PC-3 (cell line): ENCODE measurements around the gene GXYLT1. TPM values are rescaled to one million over a fixed set of nuclear protein-coding genes. Genes with fewer than 3 reads are reported as not detected.

Source experiments
- ATAC-seq: fragments of 200-7000 bp; cut with Tn5 transposase; 2 replicates; pipeline ENCODE4 v1.9.1; 2020; ENCODE audit warnings: mild to moderate bottlenecking, moderate library complexity
- BruUV-seq: library from RNA; stranded (reverse); fragments of 400-500 nt; replicated peaks from 2 replicates; lab custom pipeline; 2021; lab: Mats Ljungman, UMichigan
- CTCF ChIA-PET: fragments of 300-600 bp; sonication (Branson Sonifier 250); formaldehyde crosslinking; loops from one replicate; lab custom pipeline; 2022; ENCODE audit warnings: antibody characterized with exemption; lab: Charles Lee
- POLR2A ChIA-PET: fragments of 300-600 bp; sonication (Branson Sonifier 250); formaldehyde crosslinking; loops from one replicate; lab custom pipeline; 2022; ENCODE audit warnings: antibody characterized with exemption; ENCODE audit not compliant: unreplicated experiment; lab: Charles Lee
- DNase-seq: peaks from one replicate; pipeline ENCODE4 v3.0.0-alpha.2; 2015
- H2AFZ ChIP-seq: fragments of 300-600 bp; sonication (generic); 2 replicates; pipeline ENCODE4 v1.6.0; 2016; ENCODE audit warnings: antibody characterized with exemption, low read length
- H3F3A ChIP-seq: fragments of 300-600 bp; sonication (generic); one replicate; pipeline ENCODE4 v1.6.0; 2017; ENCODE audit warnings: antibody characterized with exemption, low read length, control low read depth, mild to moderate bottlenecking; ENCODE audit not compliant: unreplicated experiment
- H3K27ac ChIP-seq: fragments of 300-600 bp; sonication (generic); 2 replicates; pipeline ENCODE4 v1.5.1; 2016; ENCODE audit warnings: mild to moderate bottlenecking, low read length
- H3K27me3 ChIP-seq: fragments of 300-600 bp; sonication (generic); 2 replicates; pipeline ENCODE4 v1.6.1; 2016; ENCODE audit warnings: low read length, mixed read lengths
- H3K36me3 ChIP-seq: fragments of 300-600 bp; sonication (generic); 2 replicates; pipeline ENCODE4 v1.6.1; 2016; ENCODE audit warnings: low read depth, mixed run types, low read length, mixed read lengths
- H3K4me1 ChIP-seq: fragments of 300-600 bp; sonication (generic); 2 replicates; pipeline ENCODE4 v1.5.1; 2016; ENCODE audit warnings: low read length; ENCODE audit not compliant: insufficient read depth
- H3K4me2 ChIP-seq: fragments of 300-600 bp; sonication (generic); 2 replicates; pipeline ENCODE4 v1.6.0; 2016; ENCODE audit warnings: low read length
- H3K4me3 ChIP-seq: fragments of 300-600 bp; sonication (generic); 2 replicates; pipeline ENCODE4 v1.5.1; 2016; ENCODE audit warnings: mild to moderate bottlenecking, low read length, mixed read lengths
- H3K79me2 ChIP-seq: fragments of 300-600 bp; sonication (generic); 2 replicates; pipeline ENCODE4 v1.6.1; 2017; ENCODE audit warnings: low read length, mixed read lengths
- H3K9ac ChIP-seq: fragments of 300-600 bp; sonication (generic); 2 replicates; pipeline ENCODE4 v1.6.0; 2016; ENCODE audit warnings: mild to moderate bottlenecking, low read length
- H3K9me2 ChIP-seq: fragments of 300-600 bp; sonication (generic); replicated peaks from 2 replicates; pipeline ENCODE4 v1.6.1; 2016; ENCODE audit warnings: mixed run types, low read length, mixed read lengths
- H3K9me3 ChIP-seq: fragments of 300-600 bp; sonication (generic); 2 replicates; pipeline ENCODE4 v1.6.1; 2016; ENCODE audit warnings: low read length, mixed read lengths
- H4K20me1 ChIP-seq: fragments of 300-600 bp; sonication (generic); 2 replicates; pipeline ENCODE4 v1.6.1; 2016; ENCODE audit warnings: low read length, mixed read lengths
- EZH2 ChIP-seq: fragments of 300-600 bp; sonication (generic); IDR thresholded peaks from one replicate; pipeline ENCODE4 v1.6.1; 2017; ENCODE audit warnings: antibody characterized with exemption, mild to moderate bottlenecking, low read length; ENCODE audit not compliant: unreplicated experiment
- EZH2phosphoT487 ChIP-seq: fragments of 300-600 bp; sonication (generic); IDR thresholded peaks from 2 replicates; pipeline ENCODE4 v1.6.1; 2018; ENCODE audit warnings: mild to moderate bottlenecking, antibody characterized with exemption, low read length, borderline replicate concordance
- intact Hi-C: fragments of 100-400 bp; cut with micrococcal nuclease; formaldehyde crosslinking; loops from 2 replicates; pipeline ENCODE4 v1.9.0; 2023
- total RNA-seq: library from RNA; depleted of rRNA; stranded (reverse); fragments of >200 nt; gene quantifications from 2 replicates; pipeline ENCODE4 v1.2.3, GENCODE V29; 2014
- TF ChIP-seq, protein P1 (sequence below): fragments of 300-600 bp; sonication (generic); conservative IDR thresholded peaks from 2 replicates; pipeline ENCODE4 v1.5.1; 2017; ENCODE audit warnings: antibody characterized with exemption, low read depth, mild to moderate bottlenecking, low read length

GXYLT1 gene
- total RNA-seq, 1 experiment from 2014 or later = 5.1 TPM

DNA sequence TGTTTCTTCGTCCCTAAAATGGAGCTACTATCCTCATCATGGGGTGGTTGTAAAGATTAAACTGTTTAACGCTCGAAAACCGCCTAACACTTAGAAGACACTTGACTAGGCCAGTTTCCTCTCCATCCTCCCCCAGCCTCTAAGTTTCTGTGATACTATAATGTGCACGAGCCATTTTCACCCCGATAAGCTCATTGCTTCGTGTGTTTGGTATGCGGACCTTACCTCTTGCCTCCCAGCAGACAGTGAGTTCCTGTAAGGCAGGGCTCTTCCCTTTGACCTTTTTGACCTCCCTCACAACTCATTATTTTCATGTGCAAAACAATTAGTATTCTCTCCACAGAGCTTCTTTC lies 499 bp upstream of the GXYLT1 start:
- CTCF ChIA-PET = no interaction called here
- H3F3A ChIP-seq = no peaks in the 10 kb centered on the region
- no peak overlapping the region for H3K27ac ChIP-seq
- H3K4me2 ChIP-seq = peak overlapping the region; percentile 90
- DNase-seq (peak; percentile 2), ATAC-seq (peak; percentile 1)
- no peaks in the 10 kb centered on the region for H3K9me3 ChIP-seq
- no peaks in the 10 kb centered on the region for H3K9me2 ChIP-seq
- intact Hi-C loops = no loop called here
- BruUV-seq = TSS peak; percentile 97
- H3K27me3 ChIP-seq = no peaks in the 10 kb centered on the region
- peaks cover 11% of the 10 kb centered on the region; the same call in 1 of the 2 replicates for H4K20me1 ChIP-seq
- POLR2A ChIA-PET = interaction anchor here (0.5 kb wide), 1 partner anchor 94 kb away, joined by 9 read pairs; no protein-coding TSS in a partner anchor
- peaks cover 23% of the 10 kb centered on the region; the same call in 1 of the 2 replicates for H3K4me1 ChIP-seq
- H2AFZ ChIP-seq = peak overlapping the region; percentile 96
- peaks cover 40% of the 10 kb centered on the region for H3K79me2 ChIP-seq
- no peaks in the 10 kb centered on the region for H3K36me3 ChIP-seq
- peak overlapping the region; percentile 68 for H3K9ac ChIP-seq
- peak overlapping the region; percentile 86 for H3K4me3 ChIP-seq
- TF ChIP-seq EZH2phosphoT487 = no peak
- TF ChIP-seq, protein P1, sequence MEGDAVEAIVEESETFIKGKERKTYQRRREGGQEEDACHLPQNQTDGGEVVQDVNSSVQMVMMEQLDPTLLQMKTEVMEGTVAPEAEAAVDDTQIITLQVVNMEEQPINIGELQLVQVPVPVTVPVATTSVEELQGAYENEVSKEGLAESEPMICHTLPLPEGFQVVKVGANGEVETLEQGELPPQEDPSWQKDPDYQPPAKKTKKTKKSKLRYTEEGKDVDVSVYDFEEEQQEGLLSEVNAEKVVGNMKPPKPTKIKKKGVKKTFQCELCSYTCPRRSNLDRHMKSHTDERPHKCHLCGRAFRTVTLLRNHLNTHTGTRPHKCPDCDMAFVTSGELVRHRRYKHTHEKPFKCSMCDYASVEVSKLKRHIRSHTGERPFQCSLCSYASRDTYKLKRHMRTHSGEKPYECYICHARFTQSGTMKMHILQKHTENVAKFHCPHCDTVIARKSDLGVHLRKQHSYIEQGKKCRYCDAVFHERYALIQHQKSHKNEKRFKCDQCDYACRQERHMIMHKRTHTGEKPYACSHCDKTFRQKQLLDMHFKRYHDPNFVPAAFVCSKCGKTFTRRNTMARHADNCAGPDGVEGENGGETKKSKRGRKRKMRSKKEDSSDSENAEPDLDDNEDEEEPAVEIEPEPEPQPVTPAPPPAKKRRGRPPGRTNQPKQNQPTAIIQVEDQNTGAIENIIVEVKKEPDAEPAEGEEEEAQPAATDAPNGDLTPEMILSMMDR = no peak
- no peak for TF ChIP-seq EZH2

DNA sequence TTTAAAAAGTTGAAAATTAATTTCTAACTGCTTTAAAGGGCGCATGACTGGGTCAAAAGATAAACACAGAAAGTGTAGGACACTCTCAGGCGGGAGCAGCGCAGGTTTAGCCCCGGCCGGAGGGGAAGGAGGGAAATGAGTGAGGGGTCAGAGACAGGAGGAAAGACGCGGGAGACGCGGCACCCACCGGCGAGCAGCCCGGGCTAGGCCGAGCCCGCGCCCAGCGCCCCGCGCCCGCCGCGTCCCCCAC lies 591 bp downstream of the GXYLT1 start:
- no peak for ATAC-seq
- POLR2A ChIA-PET = no interaction called here
- BruUV-seq = no TSS peak
- H3K27ac ChIP-seq = 0 out of 2 replicates have a peak overlapping the region, but pooled peaks have one; percentile 32
- no peak for TF ChIP-seq EZH2phosphoT487
- no peak for TF ChIP-seq EZH2
- TF ChIP-seq, protein P1 = no peak
- no peaks in the 10 kb centered on the region for H3K9me3 ChIP-seq
- peaks cover 11% of the 10 kb centered on the region; the same call in 1 of the 2 replicates for H4K20me1 ChIP-seq
- H2AFZ ChIP-seq = peak overlapping the region; percentile 96
- peak overlapping the region; percentile 68 for H3K9ac ChIP-seq
- H3K9me2 ChIP-seq = no peaks in the 10 kb centered on the region
- H3K79me2 ChIP-seq = peaks cover 49% of the 10 kb centered on the region
- peak overlapping the region; percentile 90 for H3K4me2 ChIP-seq
- H3K4me1 ChIP-seq = peaks cover 23% of the 10 kb centered on the region; the same call in 1 of the 2 replicates
- intact Hi-C loops = loop anchor here (1.0 to 5.0 kb wide), 2 partner anchors 93 to 182 kb away; partner anchors contain the start of genes PPHLN1, YAF2 and ZCRB1
- peak overlapping the region; percentile 86 for H3K4me3 ChIP-seq
- H3F3A ChIP-seq = no peaks in the 10 kb centered on the region
- no peaks in the 10 kb centered on the region for H3K36me3 ChIP-seq
- H3K27me3 ChIP-seq = no peaks in the 10 kb centered on the region
- CTCF ChIA-PET = no interaction called here
- peak; percentile 9 for DNase-seq

DNA sequence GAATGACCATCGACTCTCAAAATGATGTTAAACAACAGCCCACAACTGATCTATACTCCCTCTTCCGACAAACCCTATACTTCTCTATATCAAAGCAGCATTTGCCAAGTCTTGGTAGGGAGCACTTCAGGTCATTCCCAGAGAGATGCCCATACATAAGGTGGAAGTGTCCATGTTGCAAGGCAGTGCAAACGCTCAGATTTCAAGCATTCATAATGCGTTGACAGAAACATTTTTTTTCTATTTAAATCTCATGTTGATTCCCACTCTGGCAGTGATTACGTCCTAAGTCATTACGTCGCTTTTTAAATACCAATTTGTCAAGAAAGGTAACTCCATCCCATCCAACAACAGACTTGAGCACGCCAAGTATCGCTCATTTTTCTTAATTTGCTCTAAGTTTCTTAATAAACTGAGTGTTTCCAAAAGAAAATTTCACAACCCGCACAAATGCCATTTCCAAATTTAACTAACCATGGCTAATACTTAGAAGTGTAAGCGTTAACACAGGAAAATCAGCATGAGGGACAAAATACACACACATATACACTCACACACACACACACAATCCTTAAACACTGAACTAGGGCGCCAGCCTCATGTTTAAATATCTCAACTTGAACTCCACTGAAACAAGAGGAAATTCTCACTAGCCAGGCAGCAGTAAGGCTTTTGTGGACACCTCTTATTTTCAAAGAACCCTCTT lies 1.1 kb downstream of the GXYLT1 start:
- TSS peak; percentile 56 for BruUV-seq
- Histone ChIP-seq H3K36me3 (no peaks in the 10 kb centered on the region), H3K79me2 (peaks cover 53% of the 10 kb centered on the region), H3F3A (no peaks in the 10 kb centered on the region), H3K27me3 (no peaks in the 10 kb centered on the region), H2AFZ (peak overlapping the region; percentile 96), H3K9me2 (no peaks in the 10 kb centered on the region), H3K27ac (no peak overlapping the region), H3K9me3 (no peaks in the 10 kb centered on the region), H3K4me2 (peak overlapping the region; percentile 90), H3K9ac (peak overlapping the region; percentile 68), H3K4me1 (peaks cover 23% of the 10 kb centered on the region; the same call in 1 of the 2 replicates), H4K20me1 (peaks cover 11% of the 10 kb centered on the region; the same call in 1 of the 2 replicates), H3K4me3 (peak overlapping the region; percentile 86)
- CTCF ChIA-PET = no interaction called here
- POLR2A ChIA-PET = no interaction called here
- ATAC-seq (peak; percentile 7), DNase-seq (peak; percentile 35)
- no peak for TF ChIP-seq EZH2
- TF ChIP-seq EZH2phosphoT487 = no peak
- TF ChIP-seq, protein P1 = no peak
- intact Hi-C loops = loop anchor here (1.0 to 5.0 kb wide), 2 partner anchors 94 to 183 kb away; partner anchors contain the start of genes PPHLN1, YAF2 and ZCRB1
